ENCODE results near the gene APOBEC3H.
"Not testable (repeated sequence)": the region's sequence is repeated elsewhere in the genome, so short reads cannot be mapped to it uniquely, and the experiment has no call there.

- not testable (repeated sequence) for TF ChIP-seq CTCF, POLR2A, EP300 (IDR thresholded peaks at IDR 0.05)
Observed at GRCh38 chr22:39051844-39052495, 45.1 kb upstream of the APOBEC3H start.
